HG03460 (cell line): ENCODE measurements around the gene ATG4B.
"Not testable (repeated sequence)": the region's sequence is repeated elsewhere in the genome, so short reads cannot be mapped to it uniquely, and the experiment has no call there.

ENCODE experiments used
- ATAC-seq: cut with Tn5 transposase; IDR thresholded peaks from one replicate; pipeline ENCODE4 v1.9.1; 2021; ENCODE audit not compliant: unreplicated experiment

ATG4B gene

DNA sequence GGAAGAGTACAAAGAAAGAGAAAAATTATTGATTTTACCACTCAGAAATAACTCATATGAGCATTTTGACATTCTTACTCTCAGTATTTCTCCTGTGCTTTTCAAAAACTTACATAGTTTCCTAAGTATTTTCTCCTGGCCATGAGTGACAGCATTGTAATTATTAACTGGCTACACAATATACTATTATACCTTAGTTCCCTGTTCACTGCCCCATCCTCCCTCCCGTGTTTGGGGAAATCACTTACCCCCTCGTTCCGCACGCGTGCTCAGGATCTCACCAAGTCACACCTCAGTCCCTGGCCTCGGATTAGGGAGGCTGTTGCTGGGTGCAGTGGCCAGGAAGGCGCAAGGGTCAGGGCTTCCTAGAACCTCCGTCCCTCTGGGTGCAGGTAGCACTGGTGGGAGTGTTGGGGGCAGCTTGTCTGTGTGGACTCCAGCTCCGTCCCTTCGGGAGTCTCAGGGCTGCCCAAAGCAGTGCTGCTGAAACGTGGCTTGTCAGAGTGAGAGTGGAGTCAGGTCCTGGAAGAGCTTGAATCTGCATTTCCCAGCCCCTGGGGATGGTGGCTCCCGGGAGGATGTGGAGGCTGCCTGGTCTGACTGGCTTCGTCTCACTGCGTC is 23.2 kb downstream of the ATG4B start:
- ATAC-seq: no peak

DNA sequence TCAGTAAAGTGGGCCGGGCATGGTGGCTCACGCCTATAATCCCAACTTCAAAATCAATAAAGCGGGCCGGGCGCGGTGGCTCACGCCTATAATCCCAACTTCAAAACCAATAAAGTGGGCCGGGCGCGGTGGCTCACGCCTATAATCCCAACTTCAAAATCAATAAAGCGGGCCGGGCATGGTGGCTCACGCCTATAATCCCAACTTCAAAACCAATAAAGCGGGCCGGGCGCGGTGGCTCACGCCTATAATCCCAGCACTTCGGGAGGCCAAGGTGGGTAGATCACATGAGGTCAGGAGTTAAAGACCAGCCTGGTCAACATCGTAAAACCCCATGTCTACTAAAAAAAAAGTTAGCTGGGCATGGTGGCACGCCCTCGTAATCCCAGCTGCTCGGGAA is 25.2 kb downstream of the ATG4B start:
- ATAC-seq: not testable (repeated sequence)

DNA sequence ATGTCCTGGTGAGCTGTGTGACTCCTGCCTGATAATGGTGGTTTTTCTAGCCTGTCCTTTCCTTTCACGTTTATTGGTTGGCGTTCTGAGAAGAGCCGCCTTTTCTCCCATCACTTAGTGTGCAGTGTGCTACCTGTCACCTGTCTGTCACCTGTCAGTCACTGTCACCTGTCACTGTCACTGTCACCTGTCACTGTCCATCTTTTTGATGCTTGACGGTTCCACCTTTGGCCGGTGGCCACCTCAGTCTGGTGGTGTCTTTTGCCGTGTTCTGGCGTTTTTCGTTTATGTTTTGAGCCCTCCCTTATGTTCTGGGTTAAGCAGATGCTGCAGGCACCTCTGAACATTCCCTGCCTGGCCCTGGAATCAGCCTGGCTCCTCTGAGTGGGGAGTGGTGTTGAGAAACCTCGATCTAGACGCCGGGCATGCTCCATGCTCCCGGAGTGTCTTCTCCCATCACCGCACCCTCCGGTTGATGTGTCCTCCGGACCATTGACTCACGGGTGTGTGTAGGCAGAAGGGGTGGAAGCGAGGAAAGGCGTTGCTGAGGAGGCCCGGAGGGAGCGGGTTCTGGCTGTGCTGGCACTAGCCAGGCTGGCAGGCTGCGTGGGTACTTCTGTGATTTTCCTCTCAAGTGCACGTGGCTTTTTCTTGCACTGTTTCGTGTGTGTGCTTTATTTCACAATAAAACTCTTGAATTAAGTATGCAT is 28.4 kb downstream of the ATG4B start:
- ATAC-seq: no peak

DNA sequence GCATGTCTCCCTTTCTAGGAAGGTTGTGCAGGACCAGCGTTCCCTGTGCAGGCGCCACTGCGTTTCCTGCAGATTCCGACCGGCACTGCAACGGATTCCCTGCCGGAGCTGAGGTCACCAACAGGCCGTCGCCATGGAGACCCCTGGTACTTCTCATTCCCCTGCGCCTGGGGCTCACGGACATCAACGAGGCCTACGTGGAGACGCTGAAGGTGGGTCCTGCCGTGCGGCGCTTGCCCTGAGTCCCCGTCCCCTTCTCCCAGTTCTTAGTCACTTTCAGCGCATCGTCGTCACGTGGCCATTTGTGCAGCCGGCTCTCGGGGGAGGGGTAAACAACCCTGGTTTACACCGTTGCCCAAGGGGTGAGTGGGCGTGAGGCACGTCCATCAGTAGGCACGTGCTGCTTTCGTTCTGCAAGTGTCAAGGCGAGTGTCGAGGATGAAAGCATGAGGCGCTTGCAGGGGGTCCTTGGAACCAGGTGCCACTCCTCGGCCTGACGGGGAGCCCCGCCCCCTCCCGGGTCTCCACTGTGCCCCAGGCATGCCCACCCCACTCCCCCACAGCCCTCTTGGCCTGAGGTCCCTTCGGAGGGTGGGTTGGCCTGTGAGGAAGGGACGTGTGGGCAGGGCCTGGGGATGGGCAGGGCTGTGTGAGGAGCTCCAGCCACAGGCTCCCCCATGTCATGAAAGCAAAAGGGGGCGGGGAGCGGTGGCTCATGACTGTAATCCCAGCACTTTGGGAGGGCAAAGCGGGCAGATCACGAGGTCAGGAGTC is 29.3 kb downstream of the ATG4B start:
- no peak for ATAC-seq

DNA sequence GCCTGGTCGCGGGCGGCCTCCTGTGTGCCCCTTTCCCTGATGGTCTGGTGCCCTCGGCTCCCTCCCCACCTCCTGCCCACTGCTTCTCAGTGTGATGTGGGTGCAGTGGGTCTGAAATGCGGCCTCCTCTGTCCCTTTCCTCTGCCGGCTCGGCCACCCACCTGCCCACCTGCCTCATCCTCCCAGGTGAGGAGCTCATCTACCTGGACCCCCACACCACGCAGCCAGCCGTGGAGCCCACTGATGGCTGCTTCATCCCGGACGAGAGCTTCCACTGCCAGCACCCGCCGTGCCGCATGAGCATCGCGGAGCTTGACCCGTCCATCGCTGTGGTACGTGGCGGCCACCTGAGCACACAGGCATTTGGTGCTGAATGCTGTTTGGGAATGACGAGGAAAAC is 30.9 kb downstream of the ATG4B start:
- no peak for ATAC-seq

DNA sequence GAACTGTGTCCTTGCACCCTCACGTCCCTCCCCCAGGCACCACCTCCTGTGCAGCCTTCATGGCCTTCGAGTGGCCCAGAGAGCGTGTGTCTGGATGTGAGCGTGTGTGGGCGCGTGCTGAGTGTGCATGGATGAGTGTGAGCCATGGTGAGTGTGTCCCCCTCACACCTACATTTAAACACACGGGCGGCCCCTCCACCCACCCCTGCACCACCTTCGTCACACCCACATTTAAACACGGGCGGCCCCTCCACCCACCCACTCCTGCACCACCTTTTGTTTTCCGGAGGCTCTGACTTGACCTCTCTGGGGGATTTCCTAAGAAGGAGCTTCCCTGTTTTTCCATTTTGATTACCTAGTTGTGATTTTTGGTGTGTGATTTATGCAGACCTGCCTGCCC is 31.3 kb downstream of the ATG4B start:
- ATAC-seq: no peak

DNA sequence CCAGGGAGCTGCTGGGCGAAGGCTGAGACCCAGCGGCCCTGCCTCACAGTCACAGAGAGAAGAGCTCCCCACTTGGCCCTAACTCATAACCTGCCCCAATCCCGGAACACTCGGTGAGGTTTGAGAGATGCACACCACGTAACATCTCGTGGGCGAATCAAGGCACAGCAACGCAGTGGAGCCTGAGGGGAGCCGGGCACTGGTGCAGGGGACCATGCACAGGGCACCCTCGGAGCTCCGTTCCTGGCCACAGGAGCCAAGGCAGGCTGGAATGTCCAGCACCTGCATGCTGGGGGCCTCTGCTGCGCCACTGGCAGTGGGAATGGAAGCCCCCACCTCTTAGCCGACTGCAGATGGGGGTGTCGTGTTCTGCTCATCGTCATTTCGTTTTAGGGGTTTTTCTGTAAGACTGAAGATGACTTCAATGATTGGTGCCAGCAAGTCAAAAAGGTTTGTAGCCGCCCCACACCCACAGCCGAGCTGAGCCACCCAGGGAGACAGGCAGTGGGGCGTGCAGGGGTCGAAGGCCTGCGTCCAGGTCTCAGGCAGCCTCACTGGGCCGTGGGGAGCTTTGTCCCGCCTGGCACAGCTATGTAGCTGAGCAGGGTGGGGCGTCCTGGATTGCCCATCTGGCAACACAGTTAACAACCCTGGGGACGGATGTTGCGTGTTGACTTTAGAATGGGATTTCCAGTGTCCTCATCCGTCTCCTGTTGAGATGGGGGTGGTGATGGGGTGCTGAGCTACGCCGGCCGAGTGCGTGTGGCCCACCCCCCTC is 33.0 kb downstream of the ATG4B start:
- ATAC-seq: no peak

DNA sequence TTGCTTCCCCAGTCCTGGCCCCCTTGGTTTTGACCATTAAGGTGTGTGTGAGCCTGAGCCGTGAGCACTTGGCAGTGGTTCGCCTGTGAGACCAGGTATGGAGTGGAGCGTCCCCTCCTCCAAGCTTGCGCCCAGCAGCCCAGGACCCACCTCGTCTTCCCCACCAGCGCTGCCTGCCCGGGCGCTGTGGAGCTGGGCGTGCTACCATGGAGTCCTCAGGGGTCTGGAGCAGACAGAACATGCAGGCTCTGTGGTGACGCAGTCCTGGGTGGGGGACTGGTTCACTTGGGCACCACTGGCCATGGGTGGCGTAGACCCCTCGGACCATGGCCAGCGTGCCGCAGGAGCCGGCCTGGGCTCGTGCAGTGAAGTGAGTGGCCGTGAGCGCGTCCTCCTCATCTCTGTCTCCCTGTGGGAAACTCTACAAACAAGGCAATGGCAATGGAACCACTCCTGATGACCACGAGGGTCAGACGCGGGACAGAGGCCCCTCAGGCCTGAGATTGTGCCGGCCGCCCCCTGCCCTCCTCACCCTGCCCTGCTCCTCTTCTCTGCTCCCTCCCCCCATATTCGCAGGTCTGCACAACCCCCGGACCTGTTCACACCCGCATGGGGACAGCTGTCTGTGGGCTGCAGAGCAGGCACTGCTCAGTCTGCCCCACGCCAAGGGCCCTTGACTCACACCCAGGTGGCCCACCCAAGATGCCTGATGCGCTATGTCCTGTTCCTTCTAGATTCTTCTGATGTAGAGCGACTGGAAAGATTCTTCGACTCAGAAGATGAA is 34.2 kb downstream of the ATG4B start:
- no peak for ATAC-seq

DNA sequence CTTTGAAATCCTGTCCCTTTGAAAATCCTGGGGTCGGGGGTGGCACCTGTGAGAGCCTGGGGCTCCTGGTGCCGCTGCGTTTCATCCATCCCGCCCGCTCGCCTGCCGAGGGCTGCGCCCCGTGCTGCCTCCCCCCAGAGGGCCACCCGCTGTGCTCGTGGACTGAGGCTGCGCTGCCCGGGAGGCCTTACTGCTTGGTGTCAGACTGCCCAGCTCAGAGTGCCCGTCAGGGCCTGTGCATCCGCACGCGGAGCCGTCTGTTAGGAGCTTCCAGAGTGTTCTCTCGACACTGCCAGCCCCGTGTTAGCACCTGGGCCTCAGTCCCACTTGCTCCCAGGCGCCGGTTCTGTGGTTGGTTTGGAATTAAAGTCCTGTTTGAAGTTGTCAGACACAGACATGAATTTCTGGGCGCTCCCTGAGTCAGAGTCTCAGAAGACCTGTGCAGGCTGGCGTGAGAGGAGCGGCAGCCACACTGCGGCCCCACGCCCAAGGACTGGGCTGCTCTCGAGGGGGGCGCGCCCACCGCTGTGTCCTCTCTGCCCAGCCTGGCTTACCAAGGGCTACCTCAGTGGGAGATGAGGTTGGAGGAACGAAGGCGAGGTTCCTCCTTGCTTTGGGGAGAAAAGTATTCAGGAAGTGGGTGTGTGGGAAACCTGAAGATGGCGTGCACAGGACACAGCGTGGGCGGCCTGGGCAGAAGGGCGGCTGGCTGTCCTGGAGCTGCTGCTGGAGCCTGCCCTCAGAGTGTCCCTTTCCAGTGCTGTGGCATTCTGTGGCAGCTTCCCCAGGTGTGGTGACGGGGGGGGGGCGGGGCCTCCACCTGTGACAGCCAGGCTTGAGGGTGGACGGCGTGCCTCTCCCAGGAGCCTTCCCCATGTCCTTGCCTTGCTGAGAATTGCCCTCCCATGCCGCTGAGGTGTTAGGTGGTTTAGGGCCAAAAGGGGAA is 35.0 kb downstream of the ATG4B start:
- ATAC-seq: no peak

DNA sequence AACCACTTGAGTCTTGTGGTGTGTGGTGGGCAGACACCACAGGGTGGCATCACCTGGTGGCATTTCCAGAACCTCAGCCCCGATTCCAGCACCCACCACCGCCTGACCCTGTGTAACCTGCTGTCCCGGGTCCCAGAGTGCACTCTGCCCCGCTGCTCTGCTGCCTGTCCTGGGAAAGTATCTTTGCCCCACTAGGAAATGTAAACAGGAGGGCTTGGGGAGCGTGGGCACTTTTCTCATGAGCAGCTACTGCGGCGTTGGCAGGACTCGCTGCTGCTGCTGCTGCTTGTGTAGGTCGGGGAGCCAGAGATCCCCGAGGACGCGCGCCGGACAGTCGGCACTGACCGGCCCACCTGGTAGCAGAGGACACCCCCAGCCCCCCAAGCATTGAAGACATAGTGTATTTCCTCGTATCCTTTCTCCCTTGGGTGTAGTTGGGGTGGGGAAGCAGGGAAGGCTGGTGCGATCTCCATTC is 35.7 kb downstream of the ATG4B start:
- ATAC-seq: no peak

DNA sequence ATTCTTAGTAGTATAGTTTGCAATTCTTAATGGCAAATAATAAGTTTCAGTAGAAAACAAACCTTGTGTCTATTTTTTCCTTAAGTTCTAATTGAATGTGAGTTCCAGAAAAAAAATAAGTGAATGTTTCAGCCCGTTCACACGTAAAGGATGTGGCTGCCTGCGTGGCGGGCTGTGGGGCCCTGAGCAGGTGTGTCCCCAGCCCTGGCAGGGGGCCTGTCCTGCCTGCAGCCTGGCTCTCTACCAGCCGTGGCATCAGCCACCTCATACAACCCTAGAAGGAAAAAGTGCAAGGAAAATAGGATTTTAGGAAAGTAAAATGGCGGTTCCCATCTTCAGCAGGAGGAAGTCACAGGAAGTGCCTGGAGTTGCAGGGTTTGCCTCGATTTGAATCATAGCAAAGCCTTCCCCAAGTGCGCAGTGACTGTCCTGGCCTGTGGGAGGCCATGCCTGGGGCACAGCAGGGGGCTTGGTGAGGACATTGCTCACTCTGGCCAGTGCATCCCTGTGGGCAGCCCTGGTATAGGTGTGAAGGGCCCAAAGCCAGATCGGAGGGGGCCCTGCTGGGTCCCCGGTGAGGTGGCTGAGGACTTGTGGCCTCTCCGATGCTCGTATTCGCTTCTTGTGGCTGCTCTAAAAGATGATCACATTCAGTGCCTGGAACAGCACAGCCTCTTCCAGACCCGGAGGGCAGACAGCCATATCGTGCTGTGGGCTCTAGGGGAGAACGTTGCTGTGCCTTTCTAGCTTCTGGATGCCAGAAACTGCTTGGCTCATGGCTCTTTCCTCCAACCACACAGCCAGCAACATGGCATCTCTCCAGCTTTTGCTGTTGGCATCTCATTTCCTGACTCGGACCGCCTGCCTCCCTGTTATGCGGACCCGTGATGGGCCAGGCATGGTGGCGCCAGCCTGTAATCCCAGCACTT is 36.6 kb downstream of the ATG4B start:
- no peak for ATAC-seq

DNA sequence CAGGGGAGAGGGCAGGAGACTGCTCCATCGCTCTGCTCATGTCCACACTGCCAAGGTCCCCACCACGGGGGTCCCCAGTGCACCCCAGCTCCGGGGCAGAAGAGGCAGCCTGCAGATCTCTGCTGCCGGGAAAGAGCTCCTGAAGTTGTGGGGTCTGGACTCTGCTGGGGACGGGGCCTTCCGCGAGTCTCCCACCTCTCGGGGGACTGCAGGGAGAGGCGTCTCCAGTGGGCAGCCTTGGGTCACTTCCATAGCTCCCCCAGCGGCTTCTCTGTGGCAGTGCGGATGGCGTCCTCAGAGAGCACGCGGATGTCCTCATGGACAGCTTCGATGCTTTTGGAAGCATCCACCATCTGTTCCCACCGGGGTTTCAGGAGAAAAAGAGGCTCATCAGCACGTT is 38.4 kb downstream of the ATG4B start:
- ATAC-seq: no peak

DNA sequence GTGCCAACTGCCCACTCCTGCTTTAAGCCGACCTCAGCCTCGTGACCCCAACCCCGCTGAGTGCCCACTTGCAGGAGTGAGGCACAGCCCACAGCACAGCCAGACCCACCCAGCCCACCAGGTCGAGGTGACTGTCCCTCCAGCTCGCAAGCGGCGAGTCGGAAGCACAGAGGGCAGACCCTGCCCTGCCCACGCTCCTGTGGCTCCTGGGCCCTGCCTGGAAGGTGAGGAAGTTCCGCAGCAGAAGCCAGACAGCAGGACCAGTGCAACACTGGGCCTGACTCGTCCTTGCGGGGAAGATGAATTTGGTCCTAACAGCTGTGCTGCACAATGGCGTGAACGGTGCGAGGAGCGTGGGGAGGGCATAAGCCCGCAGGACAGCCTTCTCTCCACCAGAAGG is 39.2 kb downstream of the ATG4B start:
- no peak for ATAC-seq

DNA sequence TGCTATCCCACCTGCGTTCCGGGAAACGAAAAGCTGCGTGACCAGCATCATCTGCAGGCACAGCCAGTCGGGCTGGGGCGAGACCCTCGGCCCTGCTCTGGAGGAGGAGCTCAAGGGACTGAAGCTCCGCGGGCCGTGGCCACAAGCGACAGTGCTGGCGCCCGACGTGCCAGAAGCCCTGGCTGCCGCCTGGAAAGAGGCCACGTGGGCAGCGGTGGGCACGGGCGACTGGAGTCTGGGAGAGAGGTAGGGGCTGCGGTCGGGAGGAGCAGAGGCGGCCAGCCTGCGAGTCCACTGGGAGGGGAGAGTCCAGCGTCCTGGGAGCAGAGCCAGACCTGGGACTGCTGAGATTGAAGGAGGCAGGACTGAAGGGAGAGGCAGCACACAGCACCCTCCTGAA is 39.9 kb downstream of the ATG4B start:
- ATAC-seq: no peak

DNA sequence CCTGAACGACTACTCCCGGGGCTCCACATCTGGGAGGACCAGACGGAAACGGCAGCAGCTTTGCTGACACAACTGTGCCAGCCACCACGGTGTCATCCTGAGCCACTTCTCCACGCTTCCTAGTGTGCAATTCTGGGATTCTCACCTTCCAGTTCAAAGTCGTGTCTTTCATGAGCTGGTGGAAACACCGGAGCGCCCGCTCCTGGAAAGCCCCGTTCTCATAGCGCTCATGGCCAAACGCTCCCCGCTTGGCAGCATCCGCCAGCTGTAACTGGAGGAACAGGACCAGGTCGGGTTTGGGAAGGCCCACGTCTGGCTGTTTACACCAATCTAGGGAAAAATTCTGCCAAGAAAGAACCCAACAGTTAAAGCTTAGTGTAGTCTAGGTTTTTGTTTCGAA is 40.8 kb downstream of the ATG4B start:
- ATAC-seq: no peak

DNA sequence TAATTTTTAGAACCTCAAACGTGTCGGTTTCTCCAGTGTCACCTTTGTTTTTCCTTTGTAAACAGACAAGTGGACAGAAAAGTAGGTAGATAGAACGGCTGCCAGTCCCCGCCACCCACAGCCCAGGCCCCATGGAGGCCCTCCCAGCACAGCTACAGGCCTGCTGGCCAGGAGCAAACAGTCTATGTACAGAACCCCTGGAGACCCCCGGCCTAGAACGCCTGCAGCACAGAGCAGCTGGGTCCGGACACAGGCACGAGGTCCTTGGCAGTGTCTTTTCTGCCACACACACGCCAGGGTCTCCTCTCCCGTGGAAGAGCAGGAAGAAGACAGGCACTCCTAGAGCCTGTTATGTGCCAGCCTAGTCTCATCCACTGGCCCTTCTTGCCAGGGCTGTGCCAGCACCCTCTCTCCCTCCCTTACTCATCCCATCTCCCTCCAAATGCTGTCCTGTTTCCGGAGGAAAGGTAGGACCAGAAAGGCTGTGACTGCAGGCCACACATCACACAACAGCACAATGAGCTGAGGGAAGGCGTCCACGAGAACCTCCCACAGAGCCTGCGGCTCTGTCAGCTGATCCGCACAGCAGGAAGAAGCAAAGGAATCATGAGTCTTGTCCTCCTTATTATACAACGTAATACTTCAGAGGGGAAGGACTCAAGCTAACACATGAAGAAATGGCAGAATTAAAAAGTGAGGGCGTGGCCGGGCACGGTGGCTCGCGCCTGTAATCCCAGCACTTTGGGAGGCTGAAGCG is 41.5 kb downstream of the ATG4B start:
- no peak for ATAC-seq

DNA sequence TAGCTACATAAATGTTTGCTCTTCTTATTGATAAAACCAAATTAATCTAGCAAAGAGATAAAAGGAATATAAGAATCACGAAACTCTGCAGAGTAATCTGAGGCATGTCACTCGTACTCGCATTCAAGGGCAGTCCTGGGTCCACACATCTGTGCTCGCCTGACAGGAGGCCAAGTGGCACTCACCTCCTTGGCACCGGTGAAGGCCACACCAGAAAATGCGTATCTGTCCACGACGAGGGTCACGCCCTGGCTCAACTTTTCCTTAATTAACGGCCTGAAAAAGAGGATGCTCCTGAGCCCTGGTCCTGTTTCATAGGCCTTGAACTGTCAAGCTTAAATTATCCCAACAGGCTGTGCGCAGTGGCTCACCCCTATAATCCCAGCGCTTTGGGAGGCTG is 42.6 kb downstream of the ATG4B start:
- no peak for ATAC-seq
